NK-92 treated with Interleukin-12 subunit alpha and Interleukin-12 subunit beta, amount 100 ng/mL, for 24 hours (cell line): ENCODE data around the gene AP1S1.
"Not testable (repeated sequence)": the region's sequence is repeated elsewhere in the genome, so short reads cannot be mapped to it uniquely, and the experiment has no call there.

Source experiments
- DNase-seq: peaks from one replicate; lab custom pipeline; 2025; lab: John Stamatoyannopoulos, UW

The AP1S1 gene

DNA sequence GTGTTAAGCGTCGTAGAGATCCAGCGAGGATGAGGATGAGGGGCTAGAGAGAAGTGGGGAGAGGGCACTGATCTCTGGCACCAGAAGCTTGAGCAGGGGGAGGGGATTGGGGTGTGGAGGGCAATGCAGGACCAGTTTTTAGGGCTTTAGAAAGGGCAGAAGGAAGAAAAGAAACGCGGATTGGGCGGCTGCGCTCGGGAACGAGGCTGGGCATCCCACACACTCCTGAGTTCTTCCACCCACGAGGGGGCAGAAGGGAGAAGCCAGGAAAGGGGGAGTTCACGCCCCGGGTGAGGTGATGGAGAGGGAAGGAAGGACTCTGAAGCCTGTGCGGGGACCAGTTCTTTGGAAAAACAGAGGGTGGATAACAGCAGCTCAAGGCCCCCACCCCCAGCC is 17.2 kb downstream of the AP1S1 start:
- DNase-seq, result no peak

DNA sequence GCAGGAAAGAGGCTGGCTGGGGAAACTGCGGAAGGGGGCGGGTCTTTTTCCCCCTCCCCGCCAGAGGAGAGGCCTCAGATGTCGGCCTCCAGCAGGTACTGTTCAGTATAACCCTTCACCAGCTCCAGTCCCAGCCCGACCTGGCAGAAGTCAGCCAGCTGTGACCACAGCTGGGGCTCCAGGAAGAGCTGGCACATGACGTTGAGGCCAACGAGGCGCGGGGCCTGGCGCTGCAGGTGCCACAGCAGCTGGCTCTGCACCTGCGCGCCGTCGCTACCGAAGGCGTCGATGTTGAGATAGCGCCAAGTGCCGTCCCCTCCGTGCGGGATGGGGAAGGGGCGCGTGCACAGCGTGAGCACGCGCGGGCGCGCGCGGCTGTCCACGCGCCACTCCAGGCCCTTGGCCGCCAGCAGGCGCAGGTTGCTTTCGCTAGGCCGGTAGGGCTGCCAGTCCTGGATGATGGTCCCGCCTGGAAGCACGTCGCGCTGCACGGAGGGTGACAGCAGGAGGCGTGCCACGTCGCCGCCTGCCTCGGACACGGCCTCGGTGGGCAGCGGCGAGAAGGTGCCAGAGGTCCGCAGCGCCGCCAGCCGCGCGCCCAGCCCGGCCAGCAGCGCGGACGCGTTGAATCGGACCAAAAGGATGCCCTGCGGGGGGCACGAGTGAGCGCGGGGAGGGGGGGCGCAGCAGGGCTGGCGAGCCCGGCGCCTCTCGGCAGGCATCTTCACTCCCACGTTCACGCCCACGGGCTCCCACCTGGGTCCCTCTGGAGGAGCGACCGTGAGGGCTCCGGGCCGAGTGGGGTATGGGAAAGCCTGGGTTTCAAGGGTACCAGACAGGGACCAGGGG is 18.0 kb downstream of the AP1S1 start:
- no peak for DNase-seq

DNA sequence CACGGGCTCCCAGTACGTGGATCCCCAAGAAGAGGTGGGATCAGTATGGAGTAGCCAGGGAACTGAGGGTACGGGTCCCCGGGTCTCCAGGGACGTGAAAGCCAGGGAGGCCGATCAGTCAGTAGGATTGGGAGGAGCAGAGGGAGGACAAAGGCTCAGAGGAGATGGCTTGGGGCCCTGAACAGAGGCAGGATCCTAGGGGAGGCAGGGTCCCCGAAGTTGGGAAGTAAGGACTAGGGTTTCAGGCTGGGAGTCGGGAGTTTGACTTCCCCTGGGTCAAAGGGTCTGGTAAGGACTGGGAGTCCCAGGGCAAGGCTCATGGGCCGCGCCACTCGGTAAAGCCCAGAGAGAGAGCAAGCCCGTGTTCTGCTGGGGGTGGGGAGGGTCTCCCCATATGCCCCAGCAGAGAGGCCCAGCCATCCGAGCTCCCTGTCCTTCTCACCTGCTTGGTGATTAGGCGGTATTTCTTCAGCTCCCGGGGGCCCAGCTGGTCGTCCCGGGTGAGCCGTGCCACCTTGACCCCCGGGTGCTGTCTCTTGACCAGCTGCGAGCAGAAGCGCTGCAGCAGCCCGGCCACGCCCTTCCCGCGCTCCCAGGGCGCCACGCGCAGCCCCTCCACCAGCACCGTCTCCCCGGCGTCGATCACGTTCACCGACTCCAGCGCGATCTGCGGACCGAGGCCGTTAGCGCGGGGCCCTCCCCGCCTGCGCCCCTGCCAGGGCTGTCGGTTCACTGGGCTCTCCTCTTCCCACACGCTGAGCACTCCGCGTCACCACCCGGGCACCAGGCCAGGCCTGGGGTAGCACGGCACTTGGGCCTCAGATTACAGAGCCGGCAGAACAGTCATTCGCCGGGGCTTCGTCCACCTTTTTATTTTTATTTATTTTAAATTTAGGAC is 18.8 kb downstream of the AP1S1 start:
- DNase-seq, result no peak

- no peak for DNase-seq
These were observed 19.5 kb downstream of the AP1S1 start for GRCh38 chr7:101173752-101174244.

- no peak for DNase-seq
These were observed 20.1 kb downstream of the AP1S1 start for GRCh38 chr7:101174322-101174854.

DNA sequence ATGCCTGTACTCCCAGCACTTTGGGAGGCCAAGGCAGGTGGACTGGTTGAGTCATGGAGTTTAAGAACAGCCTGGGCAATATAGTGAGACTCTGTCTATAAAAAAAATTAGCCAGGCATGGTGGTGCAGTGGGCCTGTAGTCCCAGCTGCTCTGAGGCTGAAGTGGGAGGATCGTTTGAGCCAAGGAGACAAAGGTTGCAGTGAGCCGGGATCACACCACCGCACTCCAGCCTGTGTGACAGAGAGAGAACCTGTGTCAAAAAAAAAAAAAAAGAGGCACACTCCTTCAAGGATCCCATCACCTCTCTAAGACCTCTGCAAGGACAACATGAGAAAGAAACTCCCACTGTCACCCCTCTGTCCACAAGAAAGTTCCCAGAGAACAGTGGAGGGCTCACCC is 21.4 kb downstream of the AP1S1 start:
- no peak for DNase-seq

DNA sequence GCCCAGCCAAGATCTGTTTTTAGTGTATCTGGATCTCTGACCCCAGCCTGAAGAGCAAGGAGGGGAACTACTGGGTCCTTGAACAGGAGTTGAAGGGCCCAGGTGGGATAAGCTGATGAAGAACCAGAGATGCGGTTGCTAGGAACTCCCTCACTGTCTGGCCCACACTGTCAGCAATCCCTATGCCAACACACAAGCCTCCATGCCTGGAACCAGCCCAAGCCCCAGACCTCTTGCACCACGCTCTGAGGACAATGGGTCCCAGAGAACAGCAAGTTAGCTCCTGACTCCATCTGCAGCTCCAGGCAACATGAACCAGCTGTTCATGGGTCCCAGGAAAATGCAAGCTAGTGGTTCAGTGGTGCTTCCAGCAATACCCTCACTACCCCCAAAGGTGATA is 23.4 kb downstream of the AP1S1 start:
- no peak for DNase-seq

DNA sequence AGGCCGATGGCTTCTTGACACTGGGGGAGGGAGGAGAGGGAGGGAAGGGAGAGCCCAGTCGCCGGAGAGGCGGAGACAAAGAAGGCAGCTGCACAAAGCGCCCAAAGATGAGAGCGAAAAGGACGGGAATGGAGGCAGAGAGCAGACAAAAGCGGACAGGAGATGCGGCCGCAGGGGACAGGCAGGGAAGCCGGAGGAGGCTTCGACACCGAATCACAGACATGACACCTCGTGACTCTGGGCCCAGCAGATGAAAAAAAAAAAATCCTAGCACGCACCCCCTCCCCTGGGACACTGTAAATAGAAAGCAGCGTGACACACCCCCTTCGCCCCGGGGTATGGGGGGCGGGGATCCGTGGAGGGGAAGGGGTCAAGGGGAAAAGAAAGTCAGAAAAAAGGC is 24.8 kb downstream of the AP1S1 start:
- no peak for DNase-seq

- DNase-seq, result no peak
These were observed 25.4 kb downstream of the AP1S1 start for GRCh38 chr7:101179713-101180112.

DNA sequence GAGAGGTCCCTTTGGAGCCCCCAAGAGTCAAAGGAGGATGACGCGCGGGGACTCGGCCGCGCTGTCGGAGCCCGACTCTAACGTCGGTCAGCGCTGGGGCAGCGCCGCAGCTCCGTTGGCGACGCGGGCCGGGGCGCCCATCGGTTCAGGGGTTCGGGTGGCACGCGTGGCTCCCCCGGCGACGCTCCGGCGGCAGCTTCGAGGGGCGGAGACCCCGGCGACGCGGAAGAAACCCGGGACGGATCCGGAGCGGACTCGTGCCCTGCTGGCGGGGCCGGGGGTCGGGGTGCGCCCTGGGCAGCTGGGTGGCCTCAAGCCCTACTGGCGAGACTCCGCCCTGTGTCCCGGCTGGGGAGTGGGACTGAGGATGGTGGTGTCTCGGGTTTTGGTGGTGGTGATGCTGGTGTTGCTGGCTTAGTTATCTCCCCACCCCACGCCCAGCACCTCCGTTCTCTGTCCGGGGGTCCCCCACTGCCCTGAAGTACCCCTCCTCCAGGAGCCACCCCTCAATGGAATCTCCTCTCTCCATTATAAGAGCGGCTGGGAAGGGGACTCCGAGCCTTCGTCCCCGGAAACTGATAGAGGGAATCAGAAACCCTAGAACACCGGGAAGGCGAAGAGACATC is 26.0 kb downstream of the AP1S1 start, which contains the start of gene NAT16:
Gene NAT16 (minus strand): TSS at position 164 of the 626 bp plus-strand sequence. CDS start 5,486 bp downstream, outside the sequence.
- no peak for DNase-seq

GRCh38 chr7:101185258-101185839 is 31.1 kb downstream of the AP1S1 start:
- no peak for DNase-seq

GRCh38 chr7:101186194-101186593 is 31.9 kb downstream of the AP1S1 start:
- DNase-seq, result no peak

DNA sequence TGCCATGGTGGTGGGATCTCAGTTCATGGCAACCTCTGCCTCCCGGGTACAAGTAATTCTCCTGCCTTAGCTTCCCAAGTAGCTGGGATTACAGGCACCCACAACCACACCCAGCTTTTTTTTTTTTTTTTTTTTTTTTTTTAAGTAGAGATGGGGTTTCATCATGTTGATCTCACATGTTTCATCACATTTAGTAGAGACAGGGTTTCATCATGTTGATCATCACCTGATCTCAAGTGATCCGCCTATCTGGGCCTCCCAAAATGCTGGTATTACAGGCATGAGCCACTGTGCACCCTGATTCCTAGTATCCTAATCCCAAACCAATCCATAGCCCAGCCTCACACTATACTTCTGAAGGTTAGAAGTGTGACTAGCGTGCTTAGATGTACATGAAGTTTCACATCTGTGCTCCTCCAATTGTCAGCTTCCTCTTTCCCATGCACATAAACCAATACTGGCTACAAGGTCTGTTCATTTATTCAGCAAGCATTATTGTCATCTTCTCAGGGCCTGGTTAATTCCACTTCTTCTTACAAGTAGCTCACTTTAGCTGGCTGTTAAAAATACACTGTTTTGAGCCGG is 32.7 kb downstream of the AP1S1 start:
- DNase-seq, result no peak

- DNase-seq, result no peak
These were observed 34.8 kb downstream of the AP1S1 start for GRCh38 chr7:101189109-101189508.

DNA sequence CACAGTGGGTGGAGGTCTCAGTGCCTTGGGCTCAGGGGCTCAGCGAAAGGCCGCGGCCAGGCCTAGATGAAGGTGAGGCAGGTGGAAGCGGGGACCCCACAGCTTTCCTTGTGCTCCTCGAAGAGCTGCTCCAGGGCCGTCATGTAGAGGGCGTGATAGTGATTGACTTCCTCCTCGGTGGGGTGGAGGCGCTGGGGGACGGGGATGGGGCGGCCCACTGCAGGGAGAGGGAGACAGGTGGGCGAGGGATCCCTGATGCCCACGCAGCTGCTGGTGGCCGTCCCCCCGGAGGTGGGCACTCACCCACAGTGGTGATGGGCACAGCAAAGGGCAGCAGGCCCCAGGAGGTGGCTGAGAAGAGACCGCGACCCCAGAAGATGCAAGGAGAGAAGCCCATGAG is 41.6 kb downstream of the AP1S1 start:
- no peak for DNase-seq

GRCh38 chr7:101197991-101198390 is 43.7 kb downstream of the AP1S1 start:
- DNase-seq, result no peak

DNA sequence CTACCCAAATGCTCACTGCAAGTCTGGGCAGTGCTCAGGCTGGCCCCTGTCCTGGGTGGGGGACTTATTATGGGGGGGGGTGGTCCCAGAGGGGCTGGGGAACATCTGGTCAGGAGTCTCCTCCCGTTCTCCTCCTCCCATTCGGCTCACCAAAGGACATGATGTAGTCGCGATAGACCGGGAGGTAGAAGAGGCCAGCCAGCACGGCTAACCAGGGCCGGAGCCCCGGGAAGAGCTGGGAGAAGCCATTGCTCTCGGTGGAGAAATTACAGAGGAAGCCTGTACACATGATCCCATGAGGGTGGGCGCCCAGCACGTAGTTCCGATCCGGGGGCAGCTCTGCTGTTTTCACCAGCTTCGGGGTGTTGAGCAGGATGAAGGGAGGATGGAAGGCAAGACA is 44.2 kb downstream of the AP1S1 start:
- no peak for DNase-seq

DNA sequence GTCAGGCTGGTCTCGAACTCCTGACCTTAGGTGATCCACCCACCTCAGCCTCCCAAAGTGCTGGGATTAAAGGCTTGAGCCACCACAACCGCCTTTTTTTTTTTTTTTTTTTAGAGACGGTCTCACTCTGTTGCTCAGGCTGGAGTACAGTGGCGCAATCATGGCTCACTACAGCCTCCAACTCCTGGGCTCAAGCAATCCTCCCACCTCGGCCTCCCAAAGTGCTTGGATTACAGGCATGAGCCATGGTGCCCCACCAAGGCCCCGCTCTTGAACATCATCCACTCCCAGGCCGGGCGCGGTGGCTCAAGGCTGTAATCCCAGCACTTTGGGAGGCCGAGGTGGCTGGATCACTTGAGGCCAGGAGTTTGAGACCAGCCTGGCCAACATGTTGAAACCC is 45.2 kb downstream of the AP1S1 start:
- DNase-seq, result not testable (repeated sequence)

GRCh38 chr7:101200504-101200861 is 46.2 kb downstream of the AP1S1 start:
- no peak for DNase-seq

DNA sequence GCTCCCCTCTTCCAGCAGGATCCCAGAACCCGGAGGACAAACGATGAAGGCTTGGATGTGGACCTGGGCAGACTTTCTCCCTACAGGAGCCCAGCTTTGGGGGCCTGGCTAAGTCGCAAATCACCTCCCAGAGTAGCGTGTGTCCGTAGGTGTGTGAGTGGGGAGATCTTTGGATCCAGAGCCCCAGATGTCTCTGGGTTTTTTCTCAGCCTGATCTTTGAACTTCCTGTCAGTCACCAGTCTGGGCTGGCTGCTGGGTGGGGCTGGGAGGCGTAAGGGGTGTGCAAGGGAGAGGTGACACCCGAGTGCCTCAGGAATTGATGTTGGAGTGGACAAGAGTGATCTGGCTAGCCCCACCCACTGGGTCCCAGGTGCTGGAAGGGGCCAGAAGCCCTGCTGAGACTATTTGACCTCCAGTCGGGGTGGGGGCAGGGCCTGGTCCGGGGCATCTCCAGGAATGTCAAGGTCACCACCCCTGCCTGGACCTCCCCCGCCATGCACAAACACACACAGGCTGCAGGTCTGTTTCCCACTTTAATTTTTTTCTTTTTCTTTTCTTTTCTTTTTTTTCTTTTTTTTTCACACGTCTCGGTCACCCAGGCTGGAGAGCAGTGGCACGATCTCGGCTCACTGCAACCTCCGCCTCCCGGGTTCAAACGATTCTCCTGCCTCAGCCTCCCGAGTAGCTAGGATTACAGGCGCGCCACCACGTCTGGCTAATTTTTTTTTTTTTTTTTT is 46.8 kb downstream of the AP1S1 start, which contains the start of gene MOGAT3:
Gene MOGAT3 (minus strand): TSS at position 175 of the 738 bp plus-strand sequence. CDS start 182 bp downstream, outside the sequence.
- DNase-seq, result no peak
